Activated CD4-positive, alpha-beta memory T cell treated with anti-CD3 and anti-CD28 coated beads for 36 hours (primary cell): ENCODE results near the gene TM2D3. TPM values are rescaled to one million over a fixed set of nuclear protein-coding genes. Genes with fewer than 3 reads are reported as not detected.
A peak's percentile ranks its signal among the peaks of the same experiment; 100 is the strongest.
"Not testable (repeated sequence)": the region's sequence is repeated elsewhere in the genome, so short reads cannot be mapped to it uniquely, and the experiment has no call there.

Experiments used
- CTCF ChIA-PET: fragments of 350-600 bp; sonication (Branson Sonifier 250); formaldehyde crosslinking; loops from one replicate; lab custom pipeline; 2021; ENCODE audit warnings: antibody characterized with exemption, inconsistent platforms; lab: Charles Lee
- POLR2A ChIA-PET: fragments of 350-600 bp; sonication (Branson Sonifier 250); formaldehyde crosslinking; loops from one replicate; lab custom pipeline; 2021; ENCODE audit warnings: antibody characterized with exemption; lab: Charles Lee
- DNase-seq: peaks from one replicate; pipeline ENCODE4 v3.0.0-alpha.2; 2020
- H3K27ac Mint-ChIP-seq: one replicate; pipeline ENCODE4 v1.8.0; 2021; ENCODE audit warnings: mixed read lengths
- H3K27me3 Mint-ChIP-seq: one replicate; pipeline ENCODE4 v1.8.0; 2021; ENCODE audit warnings: mixed read lengths
- H3K36me3 Mint-ChIP-seq: one replicate; pipeline ENCODE4 v1.8.0; 2021; ENCODE audit warnings: mixed read lengths
- H3K4me1 Mint-ChIP-seq: one replicate; pipeline ENCODE4 v1.8.0; 2021; ENCODE audit warnings: low read depth, mixed read lengths
- H3K4me3 Mint-ChIP-seq: one replicate; pipeline ENCODE4 v1.8.0; 2021; ENCODE audit warnings: mild to moderate bottlenecking, mixed read lengths
- H3K9me3 Mint-ChIP-seq: one replicate; pipeline ENCODE4 v1.8.0; 2021; ENCODE audit warnings: mixed read lengths
- intact Hi-C: fragments of 100-400 bp; cut with micrococcal nuclease; formaldehyde crosslinking; loops from one replicate; pipeline ENCODE4 v1.15.1; 2023
- total RNA-seq, 2 experiments: library from RNA; stranded (reverse); gene quantifications; one replicate each; pipeline ENCODE4 v1.2.3, GENCODE V29; 2021

TM2D3 gene
- total RNA-seq, 2 experiments from 2014 or later = 41.7 to 48.1 TPM

DNA sequence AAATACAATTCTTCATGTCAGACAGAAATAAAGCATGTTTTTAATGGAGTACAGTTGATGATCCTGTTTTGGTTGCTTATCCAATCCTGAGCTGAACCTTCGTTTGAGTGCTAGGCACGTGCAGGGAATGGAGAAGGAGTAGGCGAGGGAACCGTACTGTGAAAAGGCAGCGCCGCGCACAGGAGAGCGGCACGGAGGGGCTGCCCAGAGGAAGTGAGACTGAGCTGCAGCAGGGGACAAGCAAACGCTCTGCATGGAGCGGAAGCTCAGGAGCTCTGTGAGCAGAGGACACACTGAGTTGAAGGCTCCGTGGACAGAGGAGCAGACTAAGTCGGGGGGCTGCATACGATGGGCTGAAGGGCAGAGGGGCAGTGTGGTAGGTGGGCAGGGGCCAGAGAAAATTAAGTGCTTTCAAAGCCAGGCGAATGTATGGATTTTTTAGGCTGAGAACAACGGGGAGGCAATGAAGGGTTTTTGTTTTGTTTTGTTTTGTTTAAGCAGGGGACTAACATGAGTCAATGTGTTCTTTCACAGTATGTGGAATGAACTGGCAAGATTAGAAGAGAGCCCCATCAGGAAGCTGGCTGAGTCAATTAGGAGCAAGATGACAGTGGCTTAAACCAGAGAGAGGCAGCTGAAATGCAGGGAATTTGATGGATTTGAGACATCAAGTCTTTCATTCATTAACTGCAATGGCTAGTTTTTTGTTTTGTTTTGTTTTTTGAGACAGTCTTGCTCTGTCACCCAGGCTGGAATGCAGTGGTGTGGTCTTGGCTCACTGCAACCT is 23.8 kb upstream of the TM2D3 start:
- ChIA-PET CTCF (no interaction called here), POLR2A (interaction anchor here (0.7 kb wide), 1 partner anchor 34 kb away, joined by 4 read pairs; no protein-coding TSS in a partner anchor)
- Mint-ChIP-seq H3K4me3 (peak overlapping the region; percentile 36), H3K27ac (peak overlapping the region; percentile 84), H3K9me3 (no peaks in the 10 kb centered on the region), H3K36me3 (peaks cover 15% of the 10 kb centered on the region), H3K4me1 (peaks cover 12% of the 10 kb centered on the region), H3K27me3 (no peaks in the 10 kb centered on the region)
- intact Hi-C loops = loop anchor here (1.0 kb wide), 1 partner anchor 47 kb away; no protein-coding TSS in a partner anchor
- DNase-seq = peak; percentile 32

DNA sequence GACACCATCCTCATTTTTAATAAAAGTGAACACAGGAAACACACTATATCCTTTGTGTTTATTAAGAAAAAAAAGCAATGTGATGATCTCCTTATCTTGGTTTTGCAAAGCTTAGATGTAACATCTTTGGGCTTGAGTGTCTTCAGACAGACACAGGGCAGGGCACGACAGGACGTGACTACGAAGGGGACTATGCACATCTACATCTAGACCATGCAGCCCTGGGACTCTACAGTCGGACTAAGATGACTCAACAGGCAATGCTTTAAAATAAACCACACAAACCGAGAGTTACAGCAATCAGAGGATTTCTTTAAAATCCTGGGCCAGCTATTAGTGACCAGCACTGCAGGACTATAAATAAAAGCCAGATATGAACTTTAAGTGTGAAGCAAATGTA is 22.8 kb upstream of the TM2D3 start:
- Mint-ChIP-seq H3K4me1 (peaks cover 8% of the 10 kb centered on the region), H3K9me3 (no peaks in the 10 kb centered on the region), H3K27me3 (no peaks in the 10 kb centered on the region), H3K27ac (no peak overlapping the region), H3K36me3 (peaks cover 13% of the 10 kb centered on the region), H3K4me3 (no peak overlapping the region)
- intact Hi-C loops = no loop called here
- POLR2A ChIA-PET = no interaction called here
- no peak for DNase-seq
- CTCF ChIA-PET = interaction anchor here (1.2 kb wide), 1 partner anchor 33 kb away, joined by 3 read pairs; no protein-coding TSS in a partner anchor

DNA sequence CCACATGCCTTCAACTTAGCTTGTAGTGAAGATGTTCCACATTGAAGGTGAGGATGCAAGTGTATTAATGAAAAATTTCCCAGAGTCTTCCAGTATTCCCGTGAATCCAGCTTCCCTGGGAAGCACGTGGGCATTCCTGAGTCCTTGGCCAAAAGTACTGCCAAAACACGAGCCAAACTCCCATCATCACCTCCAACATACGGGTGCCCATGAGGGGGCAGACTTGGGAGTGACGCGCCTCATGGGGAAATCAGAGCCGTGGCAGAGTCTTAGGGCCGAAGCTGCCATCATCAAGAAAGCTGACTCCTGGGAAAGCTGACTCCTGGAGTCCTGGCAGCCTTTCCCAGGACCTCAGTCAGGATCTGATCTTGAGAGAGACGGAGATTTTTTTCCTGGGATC is 20.1 kb upstream of the TM2D3 start:
- no peak overlapping the region for H3K27ac Mint-ChIP-seq

DNA sequence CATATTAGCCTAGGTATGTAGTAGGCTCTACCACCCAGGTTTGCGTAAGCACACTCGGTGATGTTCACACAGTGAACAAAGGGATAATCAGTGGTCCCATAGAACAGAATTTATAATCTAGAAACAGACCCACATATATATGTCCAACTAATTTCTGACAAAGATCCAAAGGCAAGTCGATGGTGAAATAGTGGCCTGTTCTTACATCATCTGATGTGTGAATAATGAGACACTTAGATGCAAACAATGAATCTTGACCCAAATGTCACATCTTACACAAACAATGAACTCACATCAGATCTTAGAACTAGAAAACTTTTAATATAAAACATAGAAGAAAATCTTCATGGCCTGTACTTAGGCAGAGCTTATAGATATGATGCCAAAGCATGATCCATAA is 17.6 kb upstream of the TM2D3 start:
- Mint-ChIP-seq H3K4me3 (no peak overlapping the region), H3K27me3 (no peaks in the 10 kb centered on the region), H3K9me3 (peaks cover 4% of the 10 kb centered on the region), H3K4me1 (no peaks in the 10 kb centered on the region), H3K36me3 (peaks cover 23% of the 10 kb centered on the region), H3K27ac (no peak overlapping the region)
- POLR2A ChIA-PET = no interaction called here
- DNase-seq = no peak
- intact Hi-C loops = no loop called here
- CTCF ChIA-PET = no interaction called here

More for the DNA sequence above, 20.1 kb upstream of the TM2D3 start:
- H3K9me3 Mint-ChIP-seq = no peaks in the 10 kb centered on the region
- peaks cover 20% of the 10 kb centered on the region for H3K36me3 Mint-ChIP-seq
- H3K4me3 Mint-ChIP-seq = no peak overlapping the region
- peaks cover 8% of the 10 kb centered on the region for H3K4me1 Mint-ChIP-seq
- POLR2A ChIA-PET = no interaction called here
- H3K27me3 Mint-ChIP-seq = no peaks in the 10 kb centered on the region
- CTCF ChIA-PET = interaction anchor here (1.2 to 1.4 kb wide), 2 partner anchors 10 to 31 kb away, joined by 3 to 4 read pairs; no protein-coding TSS in a partner anchor
- intact Hi-C loops = no loop called here
- no peak for DNase-seq

DNA sequence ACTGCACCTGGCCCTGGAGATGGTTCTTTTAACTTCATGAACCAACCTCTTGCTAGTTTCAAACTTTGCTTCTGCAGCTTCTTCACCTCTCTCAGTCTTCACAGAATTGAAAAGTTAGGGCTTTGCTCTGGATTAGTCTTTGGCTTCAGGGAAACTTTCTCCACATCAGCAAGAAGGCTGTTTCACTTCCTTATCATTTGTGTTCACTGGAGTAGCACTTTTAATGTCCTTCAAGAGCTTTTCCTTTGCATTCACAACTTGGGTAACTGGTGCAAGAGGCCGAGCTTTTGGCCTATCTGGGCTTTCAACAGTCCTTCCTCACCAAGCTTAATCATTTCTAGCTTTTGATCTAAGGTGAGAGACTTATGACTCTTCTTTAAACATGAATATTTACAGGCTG is 15.7 kb upstream of the TM2D3 start:
- no peak overlapping the region for H3K4me3 Mint-ChIP-seq
- H3K27me3 Mint-ChIP-seq = no peaks in the 10 kb centered on the region
- H3K27ac Mint-ChIP-seq = no peak overlapping the region
- H3K36me3 Mint-ChIP-seq = peaks cover 19% of the 10 kb centered on the region
- intact Hi-C loops = no loop called here
- ChIA-PET POLR2A (no interaction called here), CTCF (interaction anchor here (0.6 kb wide), 1 partner anchor 135 kb away, joined by 3 read pairs; the partner anchor contains the start of gene OR4F6)
- H3K9me3 Mint-ChIP-seq = peaks cover 4% of the 10 kb centered on the region
- DNase-seq = no peak
- peaks cover 3% of the 10 kb centered on the region for H3K4me1 Mint-ChIP-seq

DNA sequence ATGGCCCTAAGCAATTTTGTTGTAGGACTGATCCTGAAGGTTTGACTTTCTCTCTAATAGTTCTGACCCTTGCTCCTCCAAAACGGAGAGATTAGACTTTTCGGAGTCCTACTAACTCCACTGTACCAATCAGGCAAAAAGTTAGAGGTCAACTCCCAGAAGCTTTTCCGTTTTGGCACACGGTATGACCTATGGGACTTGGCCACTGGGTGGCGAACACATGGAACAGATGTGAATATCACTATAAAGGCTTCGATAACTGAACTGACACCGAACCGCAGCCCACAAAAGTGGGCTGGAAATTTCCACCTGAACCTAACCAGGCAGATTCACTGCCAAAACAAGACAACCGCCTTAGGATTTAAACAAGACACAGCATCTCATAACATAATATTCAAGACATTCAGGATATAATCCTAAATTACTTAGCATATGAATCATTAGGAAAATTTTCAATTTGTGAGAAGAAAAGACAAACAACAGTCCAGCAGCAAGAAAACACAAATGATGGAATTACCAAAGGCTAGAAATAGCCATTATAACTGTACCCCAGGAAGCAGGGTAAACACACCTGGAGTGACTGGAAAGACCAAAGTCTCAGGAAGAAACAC is 12.2 kb upstream of the TM2D3 start:
- Mint-ChIP-seq H3K4me1 (peaks cover 3% of the 10 kb centered on the region), H3K4me3 (no peak overlapping the region), H3K9me3 (peaks cover 4% of the 10 kb centered on the region), H3K36me3 (peaks cover 13% of the 10 kb centered on the region), H3K27ac (no peak overlapping the region), H3K27me3 (no peaks in the 10 kb centered on the region)
- intact Hi-C loops = no loop called here
- ChIA-PET POLR2A (no interaction called here), CTCF (no interaction called here)
- no peak for DNase-seq

DNA sequence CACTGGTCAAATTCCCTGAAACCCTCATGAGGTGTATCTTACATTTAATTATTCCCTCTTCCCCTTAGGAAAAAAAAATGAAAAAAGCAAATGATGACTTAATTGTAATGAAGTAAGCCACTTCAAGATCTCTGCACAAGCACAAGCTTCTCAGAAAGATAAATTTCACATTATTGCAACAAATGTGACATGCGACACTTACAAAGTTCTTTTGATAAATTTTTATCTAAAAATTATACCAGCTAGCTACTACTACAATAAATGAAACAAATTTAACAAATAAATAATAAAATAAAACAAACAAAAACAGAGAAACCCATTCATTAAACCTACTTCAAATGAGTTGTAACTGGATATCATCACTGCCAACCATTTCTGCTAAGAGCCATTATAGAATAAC is 10.0 kb upstream of the TM2D3 start:
- ChIA-PET POLR2A (no interaction called here), CTCF (interaction anchor here (0.6 to 1.0 kb wide), 2 partner anchors 10 to 160 kb away, joined by 3 read pairs; no protein-coding TSS in a partner anchor)
- intact Hi-C loops = no loop called here
- Mint-ChIP-seq H3K27me3 (no peaks in the 10 kb centered on the region), H3K36me3 (peaks cover 10% of the 10 kb centered on the region), H3K4me1 (peaks cover 3% of the 10 kb centered on the region), H3K9me3 (peaks cover 4% of the 10 kb centered on the region), H3K4me3 (no peak overlapping the region), H3K27ac (no peak overlapping the region)
- DNase-seq = no peak

DNA sequence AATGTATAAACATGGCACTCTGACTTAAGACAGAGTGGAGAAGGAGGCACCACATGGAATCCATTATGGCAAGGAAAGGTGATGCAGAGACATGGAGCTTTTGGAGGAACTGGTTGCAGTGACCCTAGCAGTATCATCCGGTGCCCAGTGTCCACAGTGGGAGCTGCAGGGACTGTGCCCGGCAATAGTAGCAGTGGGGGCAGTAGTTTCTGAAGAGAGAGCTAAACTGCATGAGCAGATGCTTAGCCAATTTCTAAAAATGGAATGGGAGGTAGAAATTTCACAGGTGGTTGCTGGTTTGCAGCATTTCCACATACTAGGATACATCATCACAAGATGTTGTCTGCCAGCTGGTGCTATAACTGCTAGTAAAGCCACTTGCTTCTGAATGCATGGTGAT is 7.8 kb upstream of the TM2D3 start:
- intact Hi-C loops = no loop called here
- Mint-ChIP-seq H3K4me1 (peaks cover 3% of the 10 kb centered on the region), H3K4me3 (no peak overlapping the region), H3K36me3 (peaks cover 7% of the 10 kb centered on the region), H3K9me3 (no peaks in the 10 kb centered on the region), H3K27me3 (no peaks in the 10 kb centered on the region), H3K27ac (no peak overlapping the region)
- CTCF ChIA-PET = no interaction called here
- no peak for DNase-seq
- POLR2A ChIA-PET = interaction anchor here (0.6 kb wide), 1 partner anchor 408 kb away, joined by 4 read pairs; the partner anchor contains the start of gene CHSY1

DNA sequence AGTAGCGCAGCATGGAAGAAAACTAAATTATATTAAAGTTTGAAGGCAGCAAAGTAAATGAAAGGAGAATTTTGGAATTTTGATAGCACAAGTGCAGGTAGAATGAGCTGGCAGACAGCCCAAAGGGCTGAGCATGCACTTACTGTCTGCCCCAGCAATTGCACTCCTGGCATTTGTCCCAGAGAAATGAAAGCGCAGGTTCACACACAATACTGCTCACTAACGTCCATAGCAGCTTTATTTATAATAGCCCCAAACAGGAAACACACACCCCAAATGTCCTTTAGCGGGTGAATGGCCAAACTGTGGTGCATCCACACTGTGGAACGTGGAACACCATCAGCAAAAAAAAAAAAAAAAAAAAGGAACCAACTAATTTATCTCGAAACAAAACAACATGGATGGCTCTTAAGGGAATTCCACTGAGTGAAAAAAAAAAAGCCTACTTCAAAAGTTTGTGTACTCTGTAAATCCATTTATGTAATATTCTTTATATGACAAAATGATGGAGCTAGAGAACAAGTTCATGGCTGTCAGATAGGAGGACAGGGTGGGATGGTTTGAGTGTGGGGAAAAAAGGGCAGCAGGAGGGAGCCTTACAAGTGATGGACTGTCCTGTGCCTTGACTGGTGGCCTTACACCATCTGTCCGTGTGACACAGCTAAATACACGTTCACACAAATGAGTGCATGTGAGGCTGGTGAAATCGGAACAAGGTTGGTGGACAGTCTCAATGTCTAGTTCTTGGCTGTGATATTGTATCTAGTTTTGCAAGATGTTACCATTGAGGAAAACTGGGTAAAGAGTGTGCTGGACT is 6.0 kb upstream of the TM2D3 start:
- H3K4me3 Mint-ChIP-seq = no peak overlapping the region
- intact Hi-C loops = no loop called here
- POLR2A ChIA-PET = no interaction called here
- no peaks in the 10 kb centered on the region for H3K27me3 Mint-ChIP-seq
- no peak overlapping the region for H3K27ac Mint-ChIP-seq
- no peaks in the 10 kb centered on the region for H3K9me3 Mint-ChIP-seq
- H3K4me1 Mint-ChIP-seq = peaks cover 10% of the 10 kb centered on the region
- DNase-seq = no peak
- peaks cover 7% of the 10 kb centered on the region for H3K36me3 Mint-ChIP-seq
- CTCF ChIA-PET = no interaction called here

DNA sequence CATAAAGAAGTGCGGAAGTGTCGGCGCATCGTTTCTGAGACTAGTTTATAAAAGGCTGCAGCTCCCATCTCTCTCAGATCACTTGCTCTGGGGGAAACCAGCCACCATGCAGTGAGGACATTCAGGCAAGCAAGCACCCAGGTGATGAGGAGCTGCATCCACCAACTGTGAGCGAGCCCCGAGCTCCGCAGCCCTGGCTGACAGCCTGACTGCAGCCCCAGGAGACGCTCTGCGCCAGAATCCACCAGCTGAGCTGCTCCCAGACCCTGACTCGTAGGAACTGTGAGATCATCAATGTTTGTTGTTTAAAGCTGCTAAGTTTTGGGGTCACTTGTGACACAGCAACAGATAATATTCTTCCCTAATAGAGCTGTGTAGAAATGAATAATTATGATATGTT is 5.0 kb upstream of the TM2D3 start:
- Mint-ChIP-seq H3K27me3 (no peaks in the 10 kb centered on the region), H3K4me1 (peaks cover 12% of the 10 kb centered on the region), H3K4me3 (no peak overlapping the region), H3K27ac (no peak overlapping the region), H3K9me3 (no peaks in the 10 kb centered on the region), H3K36me3 (peaks cover 7% of the 10 kb centered on the region)
- intact Hi-C loops = no loop called here
- ChIA-PET POLR2A (no interaction called here), CTCF (interaction anchor here (0.7 to 1.4 kb wide), 3 partner anchors 15 to 641 kb away, joined by 3 read pairs; no protein-coding TSS in a partner anchor)
- DNase-seq = no peak

DNA sequence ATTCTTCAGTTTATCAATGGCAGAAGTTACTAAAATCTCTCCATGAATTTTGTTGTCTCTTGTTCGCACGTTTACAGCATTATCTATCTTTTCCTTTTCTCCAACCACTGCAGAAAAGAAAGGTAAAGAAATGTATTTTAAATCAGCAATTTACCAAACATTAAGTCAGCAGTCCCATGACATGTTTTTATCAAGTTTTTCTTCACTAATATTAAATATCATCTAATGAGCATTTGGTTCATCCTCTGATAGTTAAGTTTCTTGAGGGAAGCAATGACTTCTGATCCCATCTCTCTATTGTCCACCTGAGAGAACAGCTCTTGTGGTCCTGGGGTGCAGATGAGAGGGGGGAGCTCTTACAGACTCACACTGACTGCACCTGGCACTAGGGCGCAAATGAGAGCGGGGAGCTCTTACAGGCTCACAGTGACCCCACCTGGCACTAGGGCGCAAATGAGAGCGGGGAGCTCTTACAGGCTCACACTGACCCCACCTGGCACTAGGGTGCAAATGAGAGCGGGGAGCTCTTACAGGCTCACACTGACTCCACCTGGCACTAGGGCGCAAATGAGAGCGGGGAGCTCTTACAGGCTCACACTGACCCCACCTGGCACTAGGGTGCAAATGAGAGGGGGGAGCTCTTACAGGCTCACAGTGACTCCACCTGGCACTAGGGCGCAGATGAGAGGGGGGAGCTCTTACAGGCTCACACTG is 2.6 kb upstream of the TM2D3 start:
- H3K9me3 Mint-ChIP-seq, H3K27me3 Mint-ChIP-seq, H3K36me3 Mint-ChIP-seq, H3K4me3 Mint-ChIP-seq: not testable (repeated sequence)
- Mint-ChIP-seq H3K4me1 (peaks cover 25% of the 10 kb centered on the region), H3K27ac (peak overlapping the region; percentile 54)
- POLR2A ChIA-PET = interaction anchor here (1.5 kb wide), 1 partner anchor 361 kb away, joined by 5 read pairs; no protein-coding TSS in a partner anchor
- DNase-seq = peak; percentile 33
- intact Hi-C loops = loop anchor here (1.0 to 5.0 kb wide), 5 partner anchors 68 to 1052 kb away; partner anchors contain the start of genes ASB7, LINS1, SELENOS and TARS3
- CTCF ChIA-PET = interaction anchor here (0.6 to 2.9 kb wide), 7 partner anchors 9 to 387 kb away, joined by 3 to 16 read pairs (median 4); partner anchors contain the start of gene SNRPA1
